Measurements from ENCODE around the gene TP53I13. TPM values are rescaled to one million over a fixed set of nuclear protein-coding genes. Genes with fewer than 3 reads are reported as not detected.

TP53I13 gene
- total and polyA plus RNA-seq, 2 of the 13 experiments (the other 11 are each of a cell fraction or from before 2014, with no cell fraction given) = 16.9 to 25.7 TPM

- TF ChIP-seq ZNF891 (CRISPR knock-in tag; IDR thresholded peaks at IDR 0.05) (no peak), ZNF275 (CRISPR knock-in tag; IDR thresholded peaks at IDR 0.05; ENCODE audit: borderline replicate concordance) (0 out of 2 replicates have a peak, but pooled peaks have one; percentile 56), ZNF784 (CRISPR knock-in tag; IDR thresholded peaks at IDR 0.05; ENCODE audit: borderline replicate concordance) (peak; percentile 54; the same call in 1 of the 2 replicates), MXD3 (CRISPR knock-in tag; IDR thresholded peaks at IDR 0.05) (0 out of 2 replicates have a peak, but pooled peaks have one; percentile 32), ZNF136 (CRISPR knock-in tag; IDR thresholded peaks at IDR 0.05; ENCODE audit: low read depth) (0 out of 2 replicates have a peak, but pooled peaks have one; percentile 24), FOXJ3 (CRISPR knock-in tag; IDR thresholded peaks at IDR 0.05; ENCODE audit: borderline replicate concordance) (no peak), ZNF839 (CRISPR knock-in tag; IDR thresholded peaks at IDR 0.05; ENCODE audit: borderline replicate concordance) (no peak), ZNF33B (CRISPR knock-in tag; IDR thresholded peaks at IDR 0.05) (0 out of 2 replicates have a peak, but pooled peaks have one; percentile 30), DRAP1 (CRISPR knock-in tag; IDR thresholded peaks at IDR 0.05) (peak; percentile 98), GABPB1 (CRISPR knock-in tag; IDR thresholded peaks at IDR 0.05) (peak; percentile 50), ZNF232 (CRISPR knock-in tag; IDR thresholded peaks at IDR 0.05; ENCODE audit: borderline replicate concordance) (no peak), ZNF558 (CRISPR knock-in tag; IDR thresholded peaks at IDR 0.05; ENCODE audit: borderline replicate concordance) (no peak), ZNF768 (CRISPR knock-in tag; IDR thresholded peaks at IDR 0.05) (peak; percentile 38; the same call in 1 of the 2 replicates), FOXC1 (CRISPR knock-in tag; IDR thresholded peaks at IDR 0.05; ENCODE audit: borderline replicate concordance) (peak; percentile 74; the same call in 1 of the 2 replicates), SALL1 (CRISPR knock-in tag; IDR thresholded peaks at IDR 0.05) (peak; percentile 59), MEIS1 (CRISPR knock-in tag; IDR thresholded peaks at IDR 0.05; ENCODE audit: borderline replicate concordance) (peak; percentile 58; the same call in 1 of the 2 replicates), KLF11 (CRISPR knock-in tag; IDR thresholded peaks at IDR 0.05) (no peak), ZNF501 (CRISPR knock-in tag; IDR thresholded peaks at IDR 0.05) (peak; percentile 74), ZNF883 (CRISPR knock-in tag; IDR thresholded peaks at IDR 0.05; ENCODE audit: not compliant biosample characterization) (peak; percentile 51), ZNF761 (CRISPR knock-in tag; conservative IDR thresholded peaks at IDR 0.05) (no peak), AGO2 (optimal IDR thresholded peaks at IDR 0.05; ENCODE audit: low read depth, low read length) (peak; percentile 30), TBX2 (CRISPR knock-in tag; IDR thresholded peaks at IDR 0.05; ENCODE audit: borderline replicate concordance) (peak; percentile 8; the same call in 1 of the 2 replicates)
Observed at GRCh38 chr17:29615492-29616299, 47.2 kb downstream of the TP53I13 start (continued).

All from HepG2 (cell line).